GM10266 (cell line): ENCODE data around the gene ZNF527.
"Not testable (repeated sequence)": the region's sequence is repeated elsewhere in the genome, so short reads cannot be mapped to it uniquely, and the experiment has no call there.

Experiments
- DNase-seq: peaks from one replicate; pipeline ENCODE4 v3.0.0; 2012; ENCODE audit errors: extremely low spot score
- TF ChIP-seq, protein P1 (sequence below): IDR thresholded peaks from 2 replicates; pipeline ENCODE4 v1.5.1; 2012; ENCODE audit warnings: mild to moderate bottlenecking, low read depth; ENCODE audit not compliant: control insufficient read depth, insufficient read depth; ENCODE audit errors: missing control alignments

Gene ZNF527

GRCh38 chr19:37346091-37346490 lies 24.8 kb upstream of the ZNF527 start:
- DNase-seq, result no peak
- TF ChIP-seq, protein P1, sequence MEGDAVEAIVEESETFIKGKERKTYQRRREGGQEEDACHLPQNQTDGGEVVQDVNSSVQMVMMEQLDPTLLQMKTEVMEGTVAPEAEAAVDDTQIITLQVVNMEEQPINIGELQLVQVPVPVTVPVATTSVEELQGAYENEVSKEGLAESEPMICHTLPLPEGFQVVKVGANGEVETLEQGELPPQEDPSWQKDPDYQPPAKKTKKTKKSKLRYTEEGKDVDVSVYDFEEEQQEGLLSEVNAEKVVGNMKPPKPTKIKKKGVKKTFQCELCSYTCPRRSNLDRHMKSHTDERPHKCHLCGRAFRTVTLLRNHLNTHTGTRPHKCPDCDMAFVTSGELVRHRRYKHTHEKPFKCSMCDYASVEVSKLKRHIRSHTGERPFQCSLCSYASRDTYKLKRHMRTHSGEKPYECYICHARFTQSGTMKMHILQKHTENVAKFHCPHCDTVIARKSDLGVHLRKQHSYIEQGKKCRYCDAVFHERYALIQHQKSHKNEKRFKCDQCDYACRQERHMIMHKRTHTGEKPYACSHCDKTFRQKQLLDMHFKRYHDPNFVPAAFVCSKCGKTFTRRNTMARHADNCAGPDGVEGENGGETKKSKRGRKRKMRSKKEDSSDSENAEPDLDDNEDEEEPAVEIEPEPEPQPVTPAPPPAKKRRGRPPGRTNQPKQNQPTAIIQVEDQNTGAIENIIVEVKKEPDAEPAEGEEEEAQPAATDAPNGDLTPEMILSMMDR, result no peak

DNA sequence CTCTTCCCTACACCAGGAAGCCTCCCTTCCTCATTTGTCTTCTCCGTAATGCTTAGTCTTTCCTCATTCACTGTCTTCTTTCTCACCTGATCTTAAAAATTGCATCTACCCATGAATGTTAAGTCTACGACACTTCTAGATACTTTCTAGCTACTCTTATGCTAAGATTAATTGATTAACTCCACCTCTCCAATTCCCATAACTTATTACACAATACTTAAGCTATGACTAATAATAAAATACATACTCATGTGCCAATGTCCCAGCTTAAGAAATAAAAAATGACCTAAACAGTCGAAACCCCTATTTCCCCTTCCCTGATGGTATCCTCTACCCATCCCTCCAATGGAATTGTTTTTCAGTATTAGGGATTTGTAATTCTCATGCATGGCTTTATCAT lies 22.8 kb upstream of the ZNF527 start:
- no peak for DNase-seq

GRCh38 chr19:37353968-37354367 lies 16.9 kb upstream of the ZNF527 start:
- TF ChIP-seq, protein P1, result no peak
- DNase-seq, result no peak

More for the DNA sequence above, 22.8 kb upstream of the ZNF527 start:
- TF ChIP-seq, protein P1, result no peak

DNA sequence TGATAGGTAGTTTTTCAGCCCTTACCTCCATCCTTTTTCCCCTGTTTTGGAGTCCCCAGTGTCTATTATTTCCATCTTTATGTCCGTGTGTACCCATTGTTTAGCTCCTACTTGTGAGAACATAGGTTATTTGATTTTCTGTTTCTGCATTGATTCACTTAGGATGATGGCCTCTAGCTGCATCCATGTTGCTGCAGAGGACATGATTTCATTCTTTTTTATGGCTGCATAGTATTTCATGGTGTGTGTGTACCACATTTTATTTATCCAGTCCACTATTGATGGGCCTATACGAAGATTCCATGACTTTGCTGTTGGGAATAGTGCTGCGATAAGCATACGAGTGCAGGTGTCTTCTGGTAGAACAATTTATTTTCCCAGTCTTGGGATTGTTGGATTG lies 15.0 kb upstream of the ZNF527 start:
- no peak for DNase-seq
- TF ChIP-seq, protein P1, result no peak

DNA sequence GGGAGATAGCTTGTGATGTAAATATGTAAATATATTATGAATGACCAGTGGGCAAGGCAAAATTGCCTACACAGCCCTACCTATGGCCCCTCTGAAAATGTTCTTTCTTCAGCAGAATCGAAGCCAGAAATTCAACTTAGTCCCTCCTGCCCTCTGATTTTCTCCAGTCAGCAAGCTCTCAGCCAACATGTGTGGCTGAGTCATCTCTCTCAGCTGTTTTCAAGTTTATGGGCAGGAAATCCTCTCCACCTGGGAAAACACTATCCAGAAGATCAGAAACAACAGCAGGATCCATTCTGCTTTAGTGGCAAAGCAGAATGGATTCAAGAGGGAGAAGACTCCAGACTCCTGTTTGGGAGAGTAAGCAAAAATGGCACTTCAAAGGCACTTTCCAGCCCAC lies 8.9 kb upstream of the ZNF527 start:
- TF ChIP-seq, protein P1, result no peak
- no peak for DNase-seq

GRCh38 chr19:37362733-37363132 lies 8.2 kb upstream of the ZNF527 start:
- TF ChIP-seq, protein P1, result no peak
- DNase-seq, result no peak

DNA sequence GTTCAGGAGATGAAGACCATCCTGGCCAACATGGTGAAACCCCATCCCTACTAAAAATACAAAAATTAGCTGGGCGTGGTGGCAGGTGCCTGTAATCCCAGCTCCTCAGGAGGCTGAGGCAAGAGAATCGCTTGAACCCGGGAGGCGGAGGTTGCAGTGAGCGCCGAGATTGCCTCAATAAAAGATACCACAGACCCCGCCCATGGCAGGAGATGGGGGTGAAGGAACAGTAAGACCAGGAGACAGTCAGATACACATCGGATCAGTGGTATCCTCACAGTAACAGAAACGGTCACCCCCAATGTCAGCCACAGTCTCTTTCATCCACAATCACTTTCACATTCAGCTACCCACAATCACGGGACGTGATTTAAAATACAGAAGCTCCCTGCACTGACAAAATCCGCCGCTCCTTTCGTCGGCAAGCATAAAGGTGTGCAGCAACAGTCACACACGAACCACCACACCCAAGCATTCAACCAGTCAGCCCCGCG lies 466 bp upstream of the ZNF527 start:
- DNase-seq, result peak; percentile 55

- TF ChIP-seq, protein P1, result no peak
- DNase-seq, result no peak
Measured at GRCh38 chr19:37389234-37389633, 18.3 kb downstream of the ZNF527 start.

DNA sequence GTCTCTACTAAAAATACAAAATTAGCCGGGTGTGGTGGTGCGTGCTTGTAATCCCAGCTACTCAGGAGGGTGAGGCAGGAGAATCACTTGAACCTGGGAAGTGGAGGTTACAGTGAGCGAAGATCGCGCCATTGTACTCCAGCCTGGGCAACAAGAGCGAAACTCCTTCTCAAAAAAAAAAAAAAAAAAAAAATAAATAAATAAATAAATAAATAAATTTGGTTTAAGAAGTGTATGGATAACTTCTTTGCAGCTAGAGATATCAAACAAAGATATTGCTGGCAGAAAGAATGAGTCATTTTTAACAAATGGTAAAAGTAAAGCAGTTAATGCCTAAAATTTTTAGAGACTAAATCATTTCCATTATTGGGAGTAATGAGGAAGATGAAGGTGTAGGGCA lies 20.5 kb downstream of the ZNF527 start:
- DNase-seq, result not testable (repeated sequence)
